H7 (cell line): ENCODE measurements around the gene YPEL4. TPM values are rescaled to one million over a fixed set of nuclear protein-coding genes. Genes with fewer than 3 reads are reported as not detected.

Experiments used
- DNase-seq: peaks from one replicate; pipeline ENCODE4 v3.0.0; 2012
- H3K27me3 ChIP-seq: 2 replicates; pipeline ENCODE4 v1.6.0; 2011; ENCODE audit warnings: mild to moderate bottlenecking, low read length; ENCODE audit not compliant: control insufficient read depth, insufficient read depth
- H3K36me3 ChIP-seq: replicated peaks from 2 replicates; pipeline ENCODE4 v1.5.1; 2011; ENCODE audit warnings: low read length; ENCODE audit not compliant: control insufficient read depth, insufficient read depth
- H3K4me3 ChIP-seq: 2 replicates; pipeline ENCODE4 v1.5.1; 2011; ENCODE audit warnings: low read depth, mild to moderate bottlenecking, control low read depth, low read length, moderate library complexity; ENCODE audit not compliant: insufficient read depth
- total RNA-seq: library from RNA; depleted of rRNA; stranded (reverse); fragments of >200 nt; shearing (Covaris generic); gene quantifications from 2 replicates; pipeline ENCODE4 v1.2.3, GENCODE V29; 2014

The YPEL4 gene
- total RNA-seq, 1 experiment from 2014 or later = not detected

DNA sequence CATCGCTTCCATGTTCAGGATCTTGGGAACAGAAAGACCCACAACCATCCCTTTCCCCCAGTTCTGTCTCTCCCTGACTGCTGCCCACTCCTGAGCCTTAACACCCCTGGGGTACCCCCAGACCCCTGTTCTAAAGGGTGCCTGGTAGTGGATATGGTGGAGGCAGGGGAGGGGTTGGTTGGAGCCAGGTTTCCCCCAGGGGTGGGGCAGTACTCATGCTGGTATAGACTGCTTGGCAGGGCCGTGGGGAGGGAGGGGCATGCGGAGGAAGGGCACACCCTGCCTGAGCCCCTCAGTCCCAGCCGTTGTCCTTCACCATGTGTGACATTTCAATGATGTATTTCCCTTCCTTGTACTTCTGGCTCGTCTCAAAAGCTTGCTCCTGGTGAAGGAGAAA lies 4.0 kb downstream of the YPEL4 start:
- Histone ChIP-seq H3K36me3 (peaks cover 20% of the 10 kb centered on the region), H3K27me3 (peaks cover 4% of the 10 kb centered on the region; the same call in 1 of the 2 replicates), H3K4me3 (no peak overlapping the region)
- peak; percentile 35 for DNase-seq

DNA sequence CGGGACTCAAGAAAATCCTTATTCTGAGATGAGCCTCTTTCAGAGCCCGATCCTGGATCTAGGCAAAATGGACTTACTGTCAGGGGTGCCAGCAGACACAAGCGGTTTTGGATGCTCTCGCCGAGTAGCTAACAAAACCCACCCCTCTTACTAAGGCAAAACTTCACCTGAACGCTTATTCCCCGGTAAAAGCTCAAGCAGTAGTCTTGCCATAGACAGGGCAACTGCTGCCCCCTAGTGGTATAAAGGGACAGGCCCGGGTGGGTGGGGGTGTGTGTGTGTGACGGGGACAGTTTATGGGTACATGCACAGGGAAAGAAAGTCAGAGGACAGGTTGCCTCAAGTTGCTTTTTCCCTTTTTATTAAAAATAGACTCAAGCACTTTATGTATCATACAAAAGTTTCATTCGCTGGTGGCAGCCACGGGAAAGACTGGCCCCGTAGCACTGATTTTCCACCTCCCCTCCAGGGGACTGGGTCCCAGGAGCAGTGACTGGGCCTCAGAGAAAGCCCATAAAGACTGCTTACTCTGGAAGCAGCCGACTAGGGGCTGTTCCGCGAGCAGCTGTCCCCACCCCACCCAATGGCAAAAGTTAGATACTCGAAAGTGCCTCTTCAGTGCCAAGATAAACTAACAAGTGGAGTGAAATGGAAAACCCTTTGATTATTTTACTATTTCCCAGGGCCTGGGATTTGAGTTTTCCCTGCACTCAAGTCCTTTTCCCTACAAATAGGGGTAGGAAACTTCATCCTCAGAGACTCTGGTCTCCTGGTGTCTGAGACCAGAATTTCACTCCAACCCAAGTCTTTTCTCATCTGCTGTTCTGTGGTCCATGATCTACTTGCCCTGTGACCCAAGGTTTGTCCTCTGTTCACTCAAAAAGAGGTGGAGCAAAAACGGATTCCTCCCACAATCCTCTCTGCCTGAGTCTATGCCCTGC lies 4.7 kb downstream of the YPEL4 start:
- Histone ChIP-seq H3K36me3 (peaks cover 21% of the 10 kb centered on the region), H3K4me3 (no peak overlapping the region)

DNA sequence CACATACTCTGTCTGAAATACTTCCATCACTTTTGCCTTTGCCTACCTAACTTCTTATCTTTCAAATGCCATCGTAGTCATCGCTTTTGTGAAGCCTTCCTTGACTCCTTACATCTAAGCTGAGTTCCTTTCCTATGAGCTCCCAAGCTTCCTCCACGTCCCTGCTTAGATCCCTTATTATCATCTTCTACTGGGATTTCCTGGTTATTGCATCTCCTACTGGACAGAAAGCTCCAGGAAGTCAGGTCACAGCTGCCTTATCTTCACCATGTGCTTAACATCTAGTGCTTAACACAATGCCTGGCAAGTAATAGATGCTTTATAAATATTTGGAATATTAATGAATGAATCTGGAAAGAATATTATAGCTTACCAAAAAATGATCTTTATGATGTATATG lies 5.9 kb downstream of the YPEL4 start:
- H3K27me3 ChIP-seq = peaks cover 3% of the 10 kb centered on the region; the same call in 1 of the 2 replicates
- no peak for DNase-seq
- H3K4me3 ChIP-seq = no peak overlapping the region
- H3K36me3 ChIP-seq = peaks cover 21% of the 10 kb centered on the region

More for the DNA sequence above, 4.7 kb downstream of the YPEL4 start:
- DNase-seq = peak; percentile 87
- peaks cover 4% of the 10 kb centered on the region; the same call in 1 of the 2 replicates for H3K27me3 ChIP-seq

DNA sequence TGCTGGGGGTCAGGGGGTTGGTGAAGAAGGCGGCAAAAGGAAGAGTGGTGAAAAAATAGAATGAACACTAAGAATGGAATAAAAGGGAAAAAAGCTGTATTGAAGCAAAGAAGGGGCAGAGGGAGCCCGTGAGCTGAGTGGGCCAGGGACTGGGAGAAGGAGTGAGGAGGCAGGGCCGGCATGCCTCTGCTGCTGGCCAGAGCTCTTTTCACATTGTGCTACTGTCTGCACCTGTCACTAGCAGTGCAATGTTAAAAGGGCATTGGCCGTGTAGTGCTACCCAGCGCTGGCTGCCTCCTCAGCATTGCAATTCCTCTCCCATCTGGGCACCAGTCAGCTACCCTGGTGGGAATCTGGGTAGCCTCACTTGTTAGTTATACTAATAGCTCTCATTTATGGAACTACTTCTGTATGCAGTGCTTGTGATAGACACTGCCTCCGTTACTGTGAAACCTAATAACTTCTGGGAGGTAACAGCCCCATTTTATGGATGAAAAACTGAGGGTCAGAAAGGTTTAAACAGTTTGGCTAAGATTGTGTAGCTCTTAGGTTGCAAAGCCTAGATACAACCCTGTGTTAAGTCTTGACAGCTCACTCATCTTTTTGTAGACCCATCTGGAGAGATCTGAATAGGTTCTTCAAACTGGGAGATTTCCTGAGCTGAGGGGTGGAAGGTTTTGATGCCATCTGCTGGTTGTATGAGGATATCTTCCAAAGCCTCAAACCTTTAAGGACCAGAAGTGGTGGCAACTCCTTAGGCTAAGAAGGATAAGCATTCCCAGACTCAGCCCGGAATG lies 8.5 kb downstream of the YPEL4 start:
- DNase-seq = peak; percentile 58
- Histone ChIP-seq H3K4me3 (no peak overlapping the region; the same call in 1 of the 2 replicates), H3K36me3 (peaks cover 21% of the 10 kb centered on the region), H3K27me3 (no peaks in the 10 kb centered on the region)

DNA sequence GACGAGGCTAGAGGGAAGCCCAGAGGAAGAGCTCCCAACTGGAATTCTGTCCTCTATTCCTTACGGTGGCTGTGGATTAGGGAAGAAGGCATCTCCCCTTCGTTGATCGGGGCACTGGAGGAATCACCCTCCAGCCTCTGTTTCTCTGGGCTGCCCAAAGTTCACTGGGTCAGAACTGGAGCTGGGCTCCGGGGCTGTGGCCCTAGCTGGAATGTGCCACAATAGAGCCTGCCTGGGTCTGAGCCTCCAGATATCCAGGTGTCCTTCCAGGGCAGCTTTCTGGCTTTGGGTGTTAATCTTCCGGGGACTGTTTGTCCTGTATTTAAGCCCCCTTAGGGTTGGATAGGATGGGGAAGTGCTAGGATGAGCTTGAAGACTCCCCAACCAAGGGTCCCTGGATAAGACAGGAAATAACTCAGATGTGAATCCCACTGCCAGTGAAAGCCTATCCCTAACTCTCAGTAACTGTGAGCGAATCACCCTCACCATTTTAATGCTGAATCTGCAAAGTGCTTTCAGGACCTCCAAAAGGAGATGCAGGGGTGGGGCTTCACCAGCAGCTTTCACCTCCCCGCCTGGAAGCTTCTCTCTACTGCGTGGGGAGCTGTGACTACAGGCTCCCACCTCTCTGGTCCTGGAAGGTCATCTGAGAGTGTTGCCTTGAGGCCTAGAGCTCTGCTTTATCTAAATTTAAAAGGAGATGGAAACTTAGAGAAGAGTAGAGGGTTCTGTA lies 9.5 kb downstream of the YPEL4 start:
- Histone ChIP-seq H3K4me3 (peak overlapping the region; percentile 61), H3K27me3 (no peaks in the 10 kb centered on the region), H3K36me3 (peaks cover 18% of the 10 kb centered on the region)
- no peak for DNase-seq

DNA sequence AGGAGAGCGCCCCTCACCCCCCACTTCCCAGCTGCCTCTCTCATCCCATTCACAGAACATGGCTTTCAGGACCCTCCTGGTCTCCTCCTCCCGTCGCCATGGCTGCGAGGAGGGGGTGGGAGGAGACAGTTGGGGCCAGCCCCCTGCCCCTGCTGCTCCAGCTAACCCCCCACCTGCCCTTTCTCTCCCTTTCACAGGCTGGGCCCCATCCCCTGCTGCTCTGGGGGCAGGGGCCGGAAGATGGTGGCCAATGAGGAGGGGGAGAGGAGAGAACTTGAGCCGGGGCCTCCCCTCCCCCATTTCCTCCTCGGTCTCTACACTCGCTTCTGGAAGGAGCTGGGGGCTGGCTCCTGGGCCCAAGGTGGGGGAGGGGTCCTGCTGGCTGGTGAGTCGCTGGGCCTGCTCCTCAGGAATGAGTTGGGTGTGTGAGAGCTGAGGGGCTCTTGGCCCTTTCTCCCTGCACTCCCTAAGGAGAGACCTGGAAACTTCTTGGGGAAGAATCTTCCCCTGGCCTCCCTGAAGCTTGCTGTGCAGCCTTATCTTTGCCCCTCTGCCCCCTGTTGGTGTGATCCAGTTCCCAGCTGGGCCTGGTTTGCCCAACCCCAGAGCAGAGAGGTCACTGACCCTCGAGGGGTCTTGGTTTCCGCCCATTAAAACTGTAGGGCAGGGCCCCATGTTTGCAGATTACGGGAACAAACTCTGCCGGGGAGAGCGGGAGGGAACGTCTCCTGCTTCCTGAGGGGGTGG lies 10.2 kb downstream of the YPEL4 start:
- peak overlapping the region; percentile 76 for H3K4me3 ChIP-seq
- DNase-seq = peak; percentile 98
- no peaks in the 10 kb centered on the region for H3K27me3 ChIP-seq
- peaks cover 18% of the 10 kb centered on the region for H3K36me3 ChIP-seq

DNA sequence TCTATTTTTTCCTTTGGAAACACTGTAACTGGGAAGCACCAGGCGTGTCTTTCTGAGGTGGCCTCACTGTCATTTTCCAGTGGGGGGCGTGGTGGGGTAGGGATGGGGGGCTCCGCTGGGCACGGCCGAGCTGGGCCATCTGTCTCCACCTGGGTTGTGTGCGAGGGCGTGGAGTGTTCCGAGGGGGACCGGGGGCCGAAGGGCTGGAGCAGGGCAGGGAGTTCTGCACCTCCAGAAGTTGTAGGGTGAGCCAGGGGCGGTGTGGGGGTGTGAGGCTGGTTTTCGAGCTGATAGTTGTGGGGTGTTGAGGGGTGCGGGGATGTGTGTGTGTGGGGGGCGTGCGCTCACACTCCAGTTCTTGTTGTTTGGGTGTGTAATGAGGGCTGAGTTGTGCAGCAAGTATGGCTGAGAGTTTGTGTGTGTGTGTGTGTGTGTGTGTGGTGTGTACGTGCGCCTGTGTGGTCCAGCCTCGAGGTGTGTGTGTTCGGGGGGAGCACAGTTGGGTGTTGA lies 10.8 kb downstream of the YPEL4 start:
- Histone ChIP-seq H3K36me3 (peaks cover 18% of the 10 kb centered on the region), H3K27me3 (peaks cover 2% of the 10 kb centered on the region; the same call in 1 of the 2 replicates), H3K4me3 (peak overlapping the region; percentile 76)
- DNase-seq = peak; percentile 79

DNA sequence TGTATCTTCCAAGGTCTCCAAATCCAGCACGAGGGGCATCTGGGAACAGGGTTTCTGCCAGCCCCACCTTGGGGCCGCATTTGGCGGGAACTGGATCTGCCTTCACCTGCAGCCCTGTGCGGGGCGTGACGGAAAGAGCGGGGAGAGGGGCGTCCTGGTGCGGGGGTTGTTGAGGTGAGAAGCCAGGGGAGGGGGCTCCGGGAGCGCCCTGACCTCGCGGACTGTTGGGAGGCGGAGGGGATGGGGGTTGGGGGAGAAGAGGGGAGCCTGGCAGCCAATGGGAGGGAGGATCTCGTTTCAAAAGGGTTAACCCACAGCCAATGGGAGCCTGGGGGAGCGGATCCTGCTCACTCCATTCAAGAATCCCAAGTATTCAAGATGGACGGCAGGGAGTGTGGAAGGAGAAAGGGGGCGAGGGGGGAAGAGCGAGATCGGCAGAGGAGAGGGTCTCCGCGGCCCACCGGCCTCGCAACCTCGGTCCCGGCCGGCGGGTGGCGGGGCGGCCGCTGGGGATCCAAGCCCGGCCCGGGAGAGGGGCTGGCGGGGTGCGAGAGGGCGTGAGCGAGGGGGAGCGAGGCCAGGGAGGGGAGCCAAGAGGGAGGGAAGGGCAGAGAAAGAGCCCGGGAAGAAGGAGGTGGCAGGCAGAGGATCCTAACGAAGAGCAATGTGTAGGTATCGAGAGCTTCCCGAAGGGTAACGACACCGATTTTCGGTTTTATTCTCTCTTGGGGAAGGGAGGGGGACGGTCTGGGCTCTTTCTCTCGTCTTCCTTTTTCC lies 11.5 kb downstream of the YPEL4 start:
- peaks cover 13% of the 10 kb centered on the region for H3K36me3 ChIP-seq
- peak; percentile 99 for DNase-seq

DNA sequence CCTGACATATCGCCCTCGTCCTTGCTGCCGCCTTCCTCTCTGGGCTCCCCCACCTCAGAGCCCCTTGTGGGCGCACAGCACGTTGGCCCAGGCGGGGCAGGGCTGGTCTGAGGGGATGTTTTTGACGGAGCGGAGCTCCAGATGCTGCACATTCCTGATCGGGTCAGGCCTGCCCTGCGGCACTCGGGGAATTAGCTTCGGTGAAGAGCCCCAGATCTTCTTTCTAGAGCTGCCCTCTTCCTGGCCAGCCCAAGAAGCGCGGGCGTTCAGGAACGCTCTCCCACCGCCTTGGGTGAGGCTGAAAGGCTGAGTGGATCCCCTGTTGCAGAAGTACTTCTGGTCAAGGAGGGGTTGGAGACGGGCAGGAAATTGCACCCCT lies 12.1 kb downstream of the YPEL4 start:
- Histone ChIP-seq H3K4me3 (peak overlapping the region; percentile 45), H3K27me3 (peaks cover 2% of the 10 kb centered on the region; the same call in 1 of the 2 replicates), H3K36me3 (peaks cover 13% of the 10 kb centered on the region)
- DNase-seq = peak; percentile 84

More for the DNA sequence above, 11.5 kb downstream of the YPEL4 start:
- H3K4me3 ChIP-seq = peak overlapping the region; percentile 76
- peaks cover 2% of the 10 kb centered on the region; the same call in 1 of the 2 replicates for H3K27me3 ChIP-seq

DNA sequence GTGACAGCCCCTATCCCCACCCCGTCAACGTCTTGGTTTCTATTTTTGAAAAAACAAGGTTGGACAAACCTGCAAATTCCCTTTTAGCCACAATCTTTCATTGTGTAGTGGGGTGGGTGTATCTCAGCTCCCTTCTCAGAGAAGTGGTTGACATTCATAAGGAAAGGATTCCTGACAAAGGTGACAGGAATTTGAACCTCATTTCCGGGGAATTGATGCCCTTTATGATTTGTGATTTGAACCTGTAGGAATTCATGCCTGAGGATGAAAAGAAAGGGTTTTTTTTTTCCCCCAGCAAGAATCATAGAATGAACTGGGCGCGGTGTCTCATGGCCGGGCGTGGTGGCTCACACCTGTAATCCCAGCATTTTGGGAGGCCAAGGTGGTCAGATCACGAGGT lies 14.5 kb downstream of the YPEL4 start:
- Histone ChIP-seq H3K36me3 (no peaks in the 10 kb centered on the region; the same call in 1 of the 2 replicates), H3K4me3 (no peak overlapping the region), H3K27me3 (peaks cover 2% of the 10 kb centered on the region; the same call in 1 of the 2 replicates)
- DNase-seq = no peak

DNA sequence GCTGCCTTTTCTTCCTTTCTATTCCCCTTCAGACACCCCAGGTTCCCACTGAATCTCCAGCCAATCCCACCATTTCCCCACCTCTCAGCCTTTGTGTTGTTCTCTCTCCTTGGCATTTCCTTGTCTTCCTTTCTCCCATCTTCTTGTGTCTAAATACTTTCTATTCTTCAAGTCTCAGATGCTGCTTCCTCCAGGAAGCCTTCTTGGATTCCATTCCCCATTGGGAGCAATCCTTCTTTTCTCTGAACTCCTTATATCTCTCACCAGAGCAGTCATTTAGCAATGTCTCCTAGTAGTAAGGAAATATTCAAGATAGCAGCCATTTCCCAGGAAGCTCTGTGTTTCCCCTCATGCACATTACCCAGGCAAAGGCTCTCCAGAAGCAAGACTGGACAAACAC lies 15.4 kb downstream of the YPEL4 start:
- DNase-seq = no peak
- H3K36me3 ChIP-seq = no peaks in the 10 kb centered on the region
- H3K27me3 ChIP-seq = peaks cover 2% of the 10 kb centered on the region; the same call in 1 of the 2 replicates
- no peak overlapping the region for H3K4me3 ChIP-seq

DNA sequence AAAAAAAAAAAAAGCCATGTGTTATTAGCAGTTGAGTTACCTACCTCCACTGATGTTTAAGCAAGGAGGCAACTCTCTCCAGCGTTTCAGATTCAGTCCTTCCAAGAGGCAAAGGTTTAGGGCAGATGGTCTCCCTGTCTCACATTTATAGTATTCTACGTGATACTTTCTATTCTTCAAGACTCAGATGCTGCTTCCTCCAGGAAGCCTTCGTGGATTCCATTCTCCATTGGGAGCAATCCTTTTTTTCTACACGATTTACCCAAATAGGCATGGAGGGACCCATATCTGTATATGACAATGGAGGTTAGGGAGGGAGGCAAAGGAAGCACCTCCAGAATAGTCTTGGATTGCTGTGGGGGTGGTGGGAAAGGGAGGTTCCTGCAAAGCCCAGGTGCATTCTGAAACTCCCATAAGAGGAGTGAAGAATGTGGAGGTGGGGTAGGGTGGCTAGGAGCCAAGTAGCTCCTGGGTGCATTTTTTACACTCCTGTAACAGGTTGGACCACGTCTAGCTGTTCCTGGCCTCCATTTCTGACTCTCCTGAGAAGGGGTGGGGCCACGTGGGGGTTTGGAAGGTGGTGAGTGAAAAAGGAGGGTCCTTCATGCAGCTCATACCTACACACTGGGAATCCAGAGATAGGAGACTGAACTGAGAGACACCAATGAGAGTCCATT lies 16.2 kb downstream of the YPEL4 start:
- Histone ChIP-seq H3K27me3 (peaks cover 2% of the 10 kb centered on the region; the same call in 1 of the 2 replicates), H3K36me3 (no peaks in the 10 kb centered on the region), H3K4me3 (no peak overlapping the region)
- DNase-seq = no peak
